Measurements from ENCODE around the gene KCND3.

The KCND3 gene

GRCh38 chr1:111843177-111843576 is 146.3 kb downstream of the KCND3 start:
- DNase-seq, result peak in 7 of 14 donors; percentile 20 to 90 (median 34)

- peak in 1 of 14 donors; percentile 68 for DNase-seq
Measured at GRCh38 chr1:111842411-111842810, 147.1 kb downstream of the KCND3 start.

- no peak for DNase-seq
Measured at GRCh38 chr1:111841746-111842145, 147.7 kb downstream of the KCND3 start.

- DNase-seq, result no peak
Measured at GRCh38 chr1:111841189-111841588, 148.3 kb downstream of the KCND3 start.

GRCh38 chr1:111837393-111837792 is 152.1 kb downstream of the KCND3 start:
- DNase-seq, result peak in 1 of 14 donors; percentile 30

GRCh38 chr1:111836111-111836510 is 153.4 kb downstream of the KCND3 start:
- no peak for DNase-seq

DNA sequence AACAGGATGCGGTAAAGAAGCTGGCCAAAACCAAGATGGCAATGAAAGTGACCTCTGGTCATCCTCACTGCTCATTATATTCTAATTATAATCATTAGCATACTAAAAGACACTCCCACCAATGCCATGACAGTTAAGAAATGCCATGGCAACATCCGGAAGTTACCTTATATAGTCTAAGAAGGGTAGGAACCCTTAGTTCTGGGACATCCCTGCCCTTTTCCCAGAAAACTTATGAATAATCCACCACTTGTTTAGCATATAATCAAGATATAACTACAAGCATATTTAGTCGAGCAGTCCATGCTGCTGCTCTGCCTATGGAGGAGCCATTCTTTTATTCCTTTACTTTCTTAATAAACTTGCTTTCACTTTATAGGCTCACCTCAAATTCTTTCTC is 154.0 kb downstream of the KCND3 start:
- DNase-seq, result no peak

DNA sequence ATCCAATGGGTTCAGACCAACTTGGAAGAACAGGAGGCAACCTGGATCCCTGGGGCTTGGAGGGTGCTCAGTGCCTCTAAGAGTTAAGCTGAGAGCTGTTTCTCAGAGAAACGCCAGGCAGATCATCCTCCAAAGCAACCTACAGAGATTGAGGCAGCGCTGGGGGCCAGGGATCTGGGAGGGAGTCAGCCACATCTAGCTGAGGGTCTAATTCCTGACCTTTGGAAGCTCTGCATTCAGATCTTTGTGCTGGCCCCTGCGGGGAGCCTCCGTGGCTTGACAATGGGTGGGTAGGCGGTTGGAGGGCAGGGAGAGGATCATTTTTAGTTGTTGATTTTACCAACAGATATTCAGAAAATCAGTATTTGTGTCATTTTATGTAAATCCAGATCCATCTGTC is 154.5 kb downstream of the KCND3 start:
- DNase-seq, result no peak

DNA sequence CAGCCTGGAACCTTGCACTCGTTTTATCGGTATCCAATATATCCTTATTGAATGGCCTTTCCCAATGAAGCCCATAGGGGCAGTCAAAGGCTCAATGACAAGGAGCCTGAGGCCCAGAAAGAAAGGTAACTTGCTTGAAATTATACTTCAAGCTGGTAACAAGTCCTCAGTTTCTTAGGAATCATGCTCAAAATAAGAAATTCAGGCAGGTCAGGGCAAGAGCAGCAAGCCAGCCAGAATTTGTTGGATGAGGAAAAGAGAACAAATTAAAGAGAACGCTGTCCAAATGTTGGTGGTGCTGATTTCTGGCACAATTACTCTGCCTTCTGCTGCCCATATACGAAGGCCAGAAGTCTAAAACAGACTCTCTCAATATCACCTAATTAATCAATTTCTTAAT is 156.1 kb downstream of the KCND3 start:
- peak in 1 of 14 donors; percentile 81 for DNase-seq

DNA sequence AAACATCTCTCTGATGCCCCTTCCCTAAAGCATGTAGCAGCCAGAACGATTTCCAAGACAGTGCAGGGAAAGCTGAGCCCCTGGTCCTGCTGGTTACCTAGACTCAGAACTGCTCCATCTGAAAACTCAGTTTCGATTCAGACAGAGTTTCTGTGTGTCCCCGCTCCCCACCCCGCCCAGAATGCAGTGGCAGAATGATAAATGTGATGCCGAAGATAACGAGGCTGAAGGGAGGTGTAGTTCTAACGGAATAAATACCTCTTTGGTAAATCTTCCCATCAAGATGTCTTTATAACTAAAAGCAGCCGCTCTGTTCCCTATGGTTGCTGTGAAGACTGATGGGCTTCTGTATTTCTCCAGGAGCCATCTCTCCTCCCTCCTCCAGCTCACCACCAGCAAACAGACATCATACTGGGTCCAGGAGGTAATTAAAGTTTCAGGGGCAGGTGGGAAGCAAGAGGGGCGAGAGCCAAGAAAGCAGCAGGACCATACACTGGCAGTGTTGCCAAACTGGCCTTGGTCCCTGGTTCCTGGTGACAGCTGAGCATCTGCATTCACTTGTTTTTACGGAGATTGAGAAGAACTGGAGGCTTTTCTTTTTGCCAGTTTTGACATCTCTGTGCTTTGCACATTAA is 156.8 kb downstream of the KCND3 start:
- DNase-seq, result peak in 1 of 14 donors; percentile 82

GRCh38 chr1:111831153-111831552 is 158.3 kb downstream of the KCND3 start:
- no peak for DNase-seq

- DNase-seq, result no peak
Measured at GRCh38 chr1:111827946-111828345, 161.5 kb downstream of the KCND3 start.

DNA sequence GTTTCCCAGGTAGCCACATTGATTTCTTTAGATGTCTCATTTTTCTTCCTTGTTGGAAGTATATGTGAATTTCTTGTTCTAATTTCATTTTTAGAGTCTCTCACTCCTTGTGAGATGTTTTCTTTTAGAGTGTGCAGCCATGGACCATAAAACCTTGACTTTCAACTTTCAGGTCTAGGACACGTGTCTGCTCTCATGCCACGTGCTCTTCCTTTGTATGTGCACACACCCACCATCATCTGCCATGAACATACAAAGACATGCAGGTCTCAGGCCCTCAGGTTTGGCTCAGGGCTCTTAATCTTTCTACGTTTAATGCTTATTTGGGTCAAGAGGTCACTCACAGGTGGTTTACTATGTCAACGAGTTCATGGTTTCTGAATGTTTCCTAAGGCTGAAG is 163.2 kb downstream of the KCND3 start:
- no peak for DNase-seq

DNA sequence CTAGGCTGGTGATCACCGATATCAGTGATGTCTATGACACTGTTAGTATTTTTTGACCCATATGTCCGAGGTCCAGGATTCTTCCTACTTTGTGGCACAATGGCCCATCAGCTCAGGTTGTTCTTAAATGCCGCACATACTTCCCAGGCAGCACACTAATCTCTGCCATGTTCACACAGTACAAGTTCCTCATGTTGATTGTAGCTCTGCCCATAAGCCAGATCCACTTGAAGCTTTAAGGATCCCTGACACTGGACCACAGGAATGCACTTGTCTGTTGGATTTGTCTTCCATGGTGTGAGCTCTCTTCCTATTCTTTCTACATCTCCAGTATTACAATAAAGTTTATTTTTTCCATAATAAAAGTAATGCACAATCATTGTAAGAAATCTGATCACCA is 164.3 kb downstream of the KCND3 start:
- DNase-seq, result no peak

GRCh38 chr1:111822138-111822537 is 167.3 kb downstream of the KCND3 start:
- DNase-seq, result no peak

GRCh38 chr1:111821121-111821745 is 168.2 kb downstream of the KCND3 start:
- DNase-seq, result no peak

GRCh38 chr1:111819566-111820263 is 169.8 kb downstream of the KCND3 start:
- no peak for DNase-seq

DNA sequence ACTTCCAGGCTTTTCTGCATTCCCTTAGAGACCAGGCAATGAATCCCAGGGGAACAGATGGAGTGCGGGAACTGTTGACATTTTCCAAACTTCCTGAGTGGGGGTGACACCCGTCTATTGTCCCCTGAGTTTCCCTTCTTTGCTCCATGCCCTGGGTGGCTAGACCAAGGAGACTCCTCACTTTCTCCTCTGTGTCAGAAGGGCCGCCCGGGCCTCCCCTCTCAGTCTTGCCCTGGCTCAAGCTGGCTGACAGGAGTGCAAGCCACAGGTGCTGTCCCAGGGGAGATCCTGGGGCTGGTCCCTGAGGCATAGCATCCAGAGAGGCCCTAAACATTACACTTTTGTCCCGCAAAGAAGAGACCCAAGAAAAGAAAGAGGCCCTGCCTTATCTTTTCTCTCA is 170.9 kb downstream of the KCND3 start:
- no peak for DNase-seq

DNA sequence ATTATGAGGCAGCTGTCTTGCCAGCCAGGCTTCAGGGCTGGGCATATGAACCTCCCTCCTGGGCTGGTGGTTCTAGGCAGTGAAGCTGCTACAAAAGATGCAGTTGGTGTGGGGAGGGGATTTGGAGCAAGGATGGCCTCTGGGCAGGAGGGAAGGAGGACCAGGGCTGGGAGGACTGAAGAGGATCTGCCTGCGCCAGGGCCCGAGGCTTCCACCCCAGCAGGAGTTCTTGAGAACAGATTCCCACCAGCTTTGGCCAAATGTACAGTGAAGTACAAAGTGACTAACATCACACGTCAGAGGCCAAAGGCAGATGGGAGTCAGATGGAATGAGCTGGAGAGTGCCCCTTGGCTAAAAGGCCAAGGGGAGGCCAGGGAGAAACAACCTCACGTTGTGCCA is 171.4 kb downstream of the KCND3 start:
- peak in 1 of 14 donors; percentile 71 for DNase-seq

- DNase-seq, result no peak
Measured at GRCh38 chr1:111814642-111815041, 174.8 kb downstream of the KCND3 start.

DNA sequence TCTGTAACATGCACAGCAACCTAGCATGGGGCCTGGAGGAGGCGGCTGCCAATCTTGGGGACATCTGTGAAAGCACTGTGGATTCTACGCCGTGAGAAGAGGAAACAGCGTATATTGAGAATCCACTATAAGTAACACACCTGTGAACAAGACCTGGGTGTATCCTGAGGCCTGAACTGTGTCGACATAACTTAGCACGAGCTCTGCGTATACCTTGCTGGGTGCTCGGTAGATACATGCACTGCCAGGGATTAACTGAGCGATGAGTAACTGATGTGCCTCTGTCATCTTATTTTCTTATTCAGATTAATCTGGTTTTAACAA is 175.2 kb downstream of the KCND3 start:
- DNase-seq, result peak in 1 of 14 donors; percentile 43

GRCh38 chr1:111813440-111814304 is 175.8 kb downstream of the KCND3 start:
- peak in 1 of 14 donors; percentile 32 for DNase-seq

DNA sequence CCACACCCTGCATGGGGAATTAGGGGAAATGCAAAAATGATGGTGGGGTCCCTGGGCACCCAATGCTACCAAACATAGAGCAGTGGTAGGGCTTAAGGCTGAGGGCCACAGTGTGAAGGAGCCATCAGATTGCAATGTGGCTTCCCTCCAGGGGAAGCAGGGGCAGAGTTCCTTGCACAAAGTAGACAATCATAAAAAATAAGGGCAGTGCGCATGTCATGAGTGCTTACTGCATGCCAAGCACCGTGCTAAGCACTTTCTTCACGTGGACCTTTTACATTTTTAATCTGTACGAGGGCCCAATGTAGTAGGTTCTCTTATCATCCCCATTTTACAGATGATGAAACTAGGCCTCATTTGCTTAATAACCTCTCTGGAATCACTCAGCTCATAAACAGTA is 177.2 kb downstream of the KCND3 start:
- DNase-seq, result no peak
